ENCODE results near the gene FAM171A1. TPM values are rescaled to one million over a fixed set of nuclear protein-coding genes. Genes with fewer than 3 reads are reported as not detected.
A peak's percentile ranks its signal among the peaks of the same experiment; 100 is the strongest.

FAM171A1 gene
- total and polyA plus RNA-seq, 2 of the 13 experiments (the other 11 are each of a cell fraction or from before 2014, with no cell fraction given): 21.5 to 34.7 TPM

- TF ChIP-seq RERE (CRISPR knock-in tag; IDR thresholded peaks at IDR 0.05; ENCODE audit: low read depth): no peak
- no peak for TF ChIP-seq ZNF484 (CRISPR knock-in tag; IDR thresholded peaks at IDR 0.05; ENCODE audit: borderline replicate concordance, low read depth)
- no peak for TF ChIP-seq ZNF577 (CRISPR knock-in tag; IDR thresholded peaks at IDR 0.05; ENCODE audit: borderline replicate concordance, low read depth)
- TF ChIP-seq ZNF225 (CRISPR knock-in tag; IDR thresholded peaks at IDR 0.05): no peak
- TF ChIP-seq POLR2AphosphoS5 (IDR thresholded peaks at IDR 0.05; ENCODE audit: low read depth, low read length): peak; percentile 64
- no peak for TF ChIP-seq FOSL1 (CRISPR knock-in tag; IDR thresholded peaks at IDR 0.05; ENCODE audit: borderline replicate concordance)
- TF ChIP-seq ZNF766 (CRISPR knock-in tag; IDR thresholded peaks at IDR 0.05; ENCODE audit: borderline replicate concordance): no peak
- TF ChIP-seq KMT2A (CRISPR knock-in tag; IDR thresholded peaks at IDR 0.05): no peak
- TF ChIP-seq ZNF143 (CRISPR knock-in tag; IDR thresholded peaks at IDR 0.05): no peak
- TF ChIP-seq PAX8 (CRISPR knock-in tag; IDR thresholded peaks at IDR 0.05; ENCODE audit: borderline replicate concordance): no peak
- TF ChIP-seq MTERF4 (CRISPR knock-in tag; IDR thresholded peaks at IDR 0.05): no peak
- no peak for TF ChIP-seq ATF5 (CRISPR knock-in tag; IDR thresholded peaks at IDR 0.05; ENCODE audit: low read depth)
- TF ChIP-seq ZNF17 (CRISPR knock-in tag; IDR thresholded peaks at IDR 0.05): no peak
- TF ChIP-seq HDAC2 (CRISPR knock-in tag; IDR thresholded peaks at IDR 0.05): no peak
- TF ChIP-seq NR2F6 (IDR thresholded peaks at IDR 0.05): no peak
- TF ChIP-seq NR2F6 (CRISPR knock-in tag; IDR thresholded peaks at IDR 0.05): no peak
- no peak for TF ChIP-seq CBX2 (IDR thresholded peaks at IDR 0.05; ENCODE audit: low read depth, low read length)
- no peak for TF ChIP-seq CBX2 (CRISPR knock-in tag; IDR thresholded peaks at IDR 0.05; ENCODE audit: low read depth)
- TF ChIP-seq CCDC6 (CRISPR knock-in tag; IDR thresholded peaks at IDR 0.05): no peak
- no peak for TF ChIP-seq TBP (CRISPR knock-in tag; IDR thresholded peaks at IDR 0.05)
- TF ChIP-seq TCF7 (IDR thresholded peaks at IDR 0.05; ENCODE audit: low read depth): no peak
- no peak for TF ChIP-seq BRD4 (CRISPR knock-in tag; IDR thresholded peaks at IDR 0.05)
- no peak for TF ChIP-seq AHR (CRISPR knock-in tag; IDR thresholded peaks at IDR 0.05)
- TF ChIP-seq ELF1 (CRISPR knock-in tag; IDR thresholded peaks at IDR 0.05): no peak
- no peak for TF ChIP-seq ZGPAT (CRISPR knock-in tag; IDR thresholded peaks at IDR 0.05)
These were observed 202.1 kb downstream of the FAM171A1 start (continued) for GRCh38 chr10:15168786-15169554.
